ENCODE measurements around the gene CMTM3. TPM values are rescaled to one million over a fixed set of nuclear protein-coding genes. Genes with fewer than 3 reads are reported as not detected.
A peak's percentile ranks its signal among the peaks of the same experiment; 100 is the strongest.

CMTM3 gene
- total and polyA plus RNA-seq, 2 experiments from 2014 or later: 16.4 to 16.6 TPM

GRCh38 chr16:66616592-66616991, 12.1 kb downstream of the CMTM3 start:
- Histone ChIP-seq H3K27ac (ENCODE audit: low read depth) (no peak overlapping the region), H3K27me3 (ENCODE audit: insufficient read depth) (no peaks in the 10 kb centered on the region), H3K4me2 (peak overlapping the region; percentile 61), H3K36me3 (ENCODE audit: insufficient read depth) (0 out of 2 replicates have a peak, but pooled peaks cover 5% of the 10 kb centered on the region), H2AFZ (no peak overlapping the region), H3K4me1 (ENCODE audit: insufficient read depth) (peaks cover 16% of the 10 kb centered on the region), H3K4me3 (peak overlapping the region; percentile 15), H3K79me2 (replicated peaks; ENCODE audit: insufficient read depth) (no peaks in the 10 kb centered on the region), H3K9me2 (ENCODE audit: insufficient read depth) (no peaks in the 10 kb centered on the region), H4K20me1 (replicated peaks; ENCODE audit: insufficient read depth) (peaks cover 5% of the 10 kb centered on the region; the same call in 1 of the 2 replicates), H3F3A (replicated peaks; ENCODE audit: low read depth) (no peaks in the 10 kb centered on the region)
- Mint-ChIP-seq H3K27me3 (ENCODE audit: insufficient read depth, low read depth, poor library complexity) (no peaks in the 10 kb centered on the region), H3K4me3 (no peak overlapping the region), H3K27ac (no peak overlapping the region), H3K36me3 (ENCODE audit: low read depth) (peaks cover 46% of the 10 kb centered on the region), H3K9me3 (no peaks in the 10 kb centered on the region; the same call in 2 of the 3 replicates), H3K4me1 (peaks cover 24% of the 10 kb centered on the region)
- DNase-seq (ENCODE audit: low spot score): no peak
- TF ChIP-seq ZNF331 (CRISPR knock-in tag; IDR thresholded peaks at IDR 0.05; ENCODE audit: low read depth) (no peak), REST (IDR thresholded peaks at IDR 0.05; ENCODE audit: unreplicated experiment) (no peak), ETS1 (IDR thresholded peaks at IDR 0.05) (no peak), STAT1 (IDR thresholded peaks at IDR 0.05; ENCODE audit: unreplicated experiment) (no peak), JUNB (IDR thresholded peaks at IDR 0.05; ENCODE audit: unreplicated experiment) (no peak), EZH2phosphoT487 (IDR thresholded peaks at IDR 0.05; ENCODE audit: unreplicated experiment) (no peak), POLR2AphosphoS5 (IDR thresholded peaks at IDR 0.05; ENCODE audit: low read depth) (no peak)
- ATAC-seq: peak; percentile 76

GRCh38 chr16:66617010-66617434, 12.5 kb downstream of the CMTM3 start:
- H4K20me1 ChIP-seq (replicated peaks; ENCODE audit: insufficient read depth): peaks cover 5% of the 10 kb centered on the region; the same call in 1 of the 2 replicates
- no peaks in the 10 kb centered on the region; the same call in 2 of the 3 replicates for H3K9me3 Mint-ChIP-seq
- DNase-seq (ENCODE audit: low spot score) (peak; percentile 48), ATAC-seq (peak; percentile 55)
- no peak overlapping the region for H3K4me3 Mint-ChIP-seq
- peaks cover 47% of the 10 kb centered on the region for H3K36me3 Mint-ChIP-seq (ENCODE audit: low read depth)
- H3F3A ChIP-seq (replicated peaks; ENCODE audit: low read depth): no peaks in the 10 kb centered on the region
- H3K4me3 ChIP-seq: peak overlapping the region; percentile 15
- peaks cover 16% of the 10 kb centered on the region for H3K4me1 ChIP-seq (ENCODE audit: insufficient read depth)
- H3K4me1 Mint-ChIP-seq: peaks cover 24% of the 10 kb centered on the region
- H3K4me2 ChIP-seq: peak overlapping the region; percentile 61
- no peaks in the 10 kb centered on the region for H3K9me2 ChIP-seq (ENCODE audit: insufficient read depth)
- H2AFZ ChIP-seq: no peak overlapping the region
- H3K27ac Mint-ChIP-seq: no peak overlapping the region
- no peak for TF ChIP-seq ZNF331 (CRISPR knock-in tag; IDR thresholded peaks at IDR 0.05; ENCODE audit: low read depth)
- no peak for TF ChIP-seq STAT1 (IDR thresholded peaks at IDR 0.05; ENCODE audit: unreplicated experiment)
- H3K27me3 ChIP-seq (ENCODE audit: insufficient read depth): no peaks in the 10 kb centered on the region
- H3K27ac ChIP-seq (ENCODE audit: low read depth): no peak overlapping the region
- H3K27me3 Mint-ChIP-seq (ENCODE audit: insufficient read depth, low read depth, poor library complexity): no peaks in the 10 kb centered on the region
- peaks cover 5% of the 10 kb centered on the region; the same call in 1 of the 2 replicates for H3K36me3 ChIP-seq (ENCODE audit: insufficient read depth)
- H3K79me2 ChIP-seq (replicated peaks; ENCODE audit: insufficient read depth): no peaks in the 10 kb centered on the region

Data from GM23338 (cell line).